Memory B cell (primary cell): Measurements from ENCODE around the gene GRIK4.

Source experiments
- ATAC-seq: fragments of 150-1000 bp; cut with Tn5 transposase; 2 replicates; pipeline ENCODE4 v1.10.0; 2021; ENCODE audit warnings: low read depth, mild to moderate bottlenecking, moderate library complexity
- DNase-seq, 2 donors: peaks; one replicate each; pipeline ENCODE4 v3.0.0; 2022; ENCODE audit warnings: low spot score in 2 of 2
- H3K27ac Mint-ChIP-seq: one replicate; pipeline ENCODE4 v1.8.0; 2022; ENCODE audit warnings: mild to moderate bottlenecking, moderate library complexity, mixed read lengths
- H3K27me3 Mint-ChIP-seq: one replicate; pipeline ENCODE4 v1.8.0; 2022; ENCODE audit warnings: mixed read lengths
- H3K36me3 Mint-ChIP-seq: one replicate; pipeline ENCODE4 v1.8.0; 2022; ENCODE audit warnings: mild to moderate bottlenecking, mixed read lengths
- H3K4me1 Mint-ChIP-seq: one replicate; pipeline ENCODE4 v1.8.0; 2022; ENCODE audit warnings: mixed read lengths
- H3K4me3 Mint-ChIP-seq: one replicate; pipeline ENCODE4 v1.8.0; 2022; ENCODE audit warnings: mild to moderate bottlenecking, moderate library complexity, mixed read lengths
- H3K9me3 Mint-ChIP-seq: one replicate; pipeline ENCODE4 v1.8.0; 2022; ENCODE audit warnings: mixed read lengths

Gene GRIK4

GRCh38 chr11:120964857-120965256, 453.3 kb downstream of the GRIK4 start:
- no peaks in the 10 kb centered on the region for H3K9me3 Mint-ChIP-seq
- no peaks in the 10 kb centered on the region for H3K4me1 Mint-ChIP-seq
- H3K27ac Mint-ChIP-seq: no peak overlapping the region
- ATAC-seq (no peak), DNase-seq (no peak)
- no peaks in the 10 kb centered on the region for H3K36me3 Mint-ChIP-seq
- peaks cover 9% of the 10 kb centered on the region for H3K27me3 Mint-ChIP-seq
- no peak overlapping the region for H3K4me3 Mint-ChIP-seq

- Mint-ChIP-seq H3K4me1 (no peaks in the 10 kb centered on the region), H3K9me3 (no peaks in the 10 kb centered on the region), H3K4me3 (no peak overlapping the region), H3K27me3 (peaks cover 16% of the 10 kb centered on the region), H3K27ac (no peak overlapping the region), H3K36me3 (no peaks in the 10 kb centered on the region)
- ATAC-seq: no peak
- no peak for DNase-seq
Measured at GRCh38 chr11:120966840-120967239, 455.3 kb downstream of the GRIK4 start.

- H3K4me3 Mint-ChIP-seq: no peak overlapping the region
- no peak for DNase-seq
- H3K36me3 Mint-ChIP-seq: no peaks in the 10 kb centered on the region
- peaks cover 25% of the 10 kb centered on the region for H3K27me3 Mint-ChIP-seq
- H3K9me3 Mint-ChIP-seq: no peaks in the 10 kb centered on the region
- no peak overlapping the region for H3K27ac Mint-ChIP-seq
- ATAC-seq: no peak
- no peaks in the 10 kb centered on the region for H3K4me1 Mint-ChIP-seq
Measured at GRCh38 chr11:120969993-120970392, 458.4 kb downstream of the GRIK4 start.

- no peaks in the 10 kb centered on the region for H3K4me1 Mint-ChIP-seq
- H3K27ac Mint-ChIP-seq: no peak overlapping the region
- no peaks in the 10 kb centered on the region for H3K9me3 Mint-ChIP-seq
- no peaks in the 10 kb centered on the region for H3K36me3 Mint-ChIP-seq
- H3K4me3 Mint-ChIP-seq: no peak overlapping the region
- no peak for ATAC-seq
- H3K27me3 Mint-ChIP-seq: peaks cover 25% of the 10 kb centered on the region
- no peak for DNase-seq
Measured at GRCh38 chr11:120971825-120972224, 460.3 kb downstream of the GRIK4 start.

GRCh38 chr11:120972621-120973020, 461.1 kb downstream of the GRIK4 start:
- no peak overlapping the region for H3K27ac Mint-ChIP-seq
- H3K4me1 Mint-ChIP-seq: no peaks in the 10 kb centered on the region
- no peaks in the 10 kb centered on the region for H3K9me3 Mint-ChIP-seq
- DNase-seq: no peak
- H3K4me3 Mint-ChIP-seq: no peak overlapping the region
- no peak for ATAC-seq
- H3K27me3 Mint-ChIP-seq: peaks cover 25% of the 10 kb centered on the region
- no peaks in the 10 kb centered on the region for H3K36me3 Mint-ChIP-seq

- Mint-ChIP-seq H3K27me3 (peaks cover 25% of the 10 kb centered on the region), H3K4me1 (no peaks in the 10 kb centered on the region), H3K4me3 (no peak overlapping the region), H3K27ac (no peak overlapping the region), H3K9me3 (no peaks in the 10 kb centered on the region), H3K36me3 (no peaks in the 10 kb centered on the region)
- DNase-seq: no peak
- ATAC-seq: no peak
Measured at GRCh38 chr11:120973501-120973900, 462.0 kb downstream of the GRIK4 start.

GRCh38 chr11:120974466-120974865, 462.9 kb downstream of the GRIK4 start:
- H3K27me3 Mint-ChIP-seq: peaks cover 23% of the 10 kb centered on the region
- no peaks in the 10 kb centered on the region for H3K4me1 Mint-ChIP-seq
- DNase-seq: no peak
- no peak for ATAC-seq
- no peak overlapping the region for H3K4me3 Mint-ChIP-seq
- H3K27ac Mint-ChIP-seq: no peak overlapping the region
- H3K9me3 Mint-ChIP-seq: no peaks in the 10 kb centered on the region
- H3K36me3 Mint-ChIP-seq: no peaks in the 10 kb centered on the region

- ATAC-seq (no peak), DNase-seq (no peak)
- Mint-ChIP-seq H3K27me3 (peaks cover 24% of the 10 kb centered on the region), H3K4me1 (no peaks in the 10 kb centered on the region), H3K27ac (no peak overlapping the region), H3K4me3 (no peak overlapping the region), H3K9me3 (no peaks in the 10 kb centered on the region), H3K36me3 (no peaks in the 10 kb centered on the region)
Measured at GRCh38 chr11:120974965-120975364, 463.4 kb downstream of the GRIK4 start.

GRCh38 chr11:120977266-120978137, 466.0 kb downstream of the GRIK4 start:
- peaks cover 15% of the 10 kb centered on the region for H3K27me3 Mint-ChIP-seq
- no peak overlapping the region for H3K27ac Mint-ChIP-seq
- ATAC-seq (no peak), DNase-seq (no peak)
- no peaks in the 10 kb centered on the region for H3K36me3 Mint-ChIP-seq
- no peaks in the 10 kb centered on the region for H3K4me1 Mint-ChIP-seq
- H3K9me3 Mint-ChIP-seq: no peaks in the 10 kb centered on the region
- H3K4me3 Mint-ChIP-seq: no peak overlapping the region

- H3K4me1 Mint-ChIP-seq: no peaks in the 10 kb centered on the region
- DNase-seq (no peak), ATAC-seq (no peak)
- no peak overlapping the region for H3K27ac Mint-ChIP-seq
- H3K36me3 Mint-ChIP-seq: no peaks in the 10 kb centered on the region
- no peaks in the 10 kb centered on the region for H3K9me3 Mint-ChIP-seq
- H3K4me3 Mint-ChIP-seq: no peak overlapping the region
- peaks cover 20% of the 10 kb centered on the region for H3K27me3 Mint-ChIP-seq
Measured at GRCh38 chr11:120978701-120979100, 467.2 kb downstream of the GRIK4 start.

GRCh38 chr11:120985718-120986569, 474.4 kb downstream of the GRIK4 start:
- Mint-ChIP-seq H3K4me1 (peaks cover 5% of the 10 kb centered on the region), H3K4me3 (peak overlapping the region; percentile 84), H3K27me3 (peaks cover 29% of the 10 kb centered on the region), H3K27ac (no peak overlapping the region), H3K9me3 (no peaks in the 10 kb centered on the region), H3K36me3 (no peaks in the 10 kb centered on the region)
- ATAC-seq (peak; percentile 93), DNase-seq (peak; percentile 11 to 43)

- ATAC-seq (no peak), DNase-seq (no peak)
- Mint-ChIP-seq H3K4me1 (peaks cover 5% of the 10 kb centered on the region), H3K27me3 (peaks cover 17% of the 10 kb centered on the region), H3K27ac (no peak overlapping the region), H3K9me3 (no peaks in the 10 kb centered on the region), H3K4me3 (no peak overlapping the region), H3K36me3 (no peaks in the 10 kb centered on the region)
Measured at GRCh38 chr11:120988603-120989002, 477.1 kb downstream of the GRIK4 start.

- DNase-seq: no peak
- Mint-ChIP-seq H3K4me3 (no peak overlapping the region), H3K27ac (no peak overlapping the region), H3K4me1 (no peaks in the 10 kb centered on the region), H3K36me3 (no peaks in the 10 kb centered on the region), H3K9me3 (no peaks in the 10 kb centered on the region), H3K27me3 (peaks cover 10% of the 10 kb centered on the region)
- ATAC-seq: no peak
Measured at GRCh38 chr11:120991830-120992686, 480.5 kb downstream of the GRIK4 start.
